NCI-H2029 treated with DMSO at 0.1 percent for 48 hours (cell line): ENCODE measurements around the gene FGF13.

Source experiments
- DNase-seq: peaks from one replicate; lab custom pipeline; 2025; lab: John Stamatoyannopoulos, UW

Gene FGF13

GRCh38 chrX:138711399-138712347 is at the start of gene FGF13:
Gene FGF13 (minus strand): TSS chrX:138711717. CDS start chrX:138711003, 714 bp downstream.
- no peak for DNase-seq

- DNase-seq, result no peak
Measured at GRCh38 chrX:138759217-138759943, 47.9 kb upstream of the FGF13 start.

GRCh38 chrX:138756234-138756633 is 44.7 kb upstream of the FGF13 start:
- no peak for DNase-seq

GRCh38 chrX:138754861-138755260 is 43.3 kb upstream of the FGF13 start:
- no peak for DNase-seq

GRCh38 chrX:138748480-138748879 is 37.0 kb upstream of the FGF13 start:
- no peak for DNase-seq

GRCh38 chrX:138745196-138745595 is 33.7 kb upstream of the FGF13 start:
- DNase-seq, result no peak

GRCh38 chrX:138742217-138742616 is 30.7 kb upstream of the FGF13 start:
- no peak for DNase-seq

GRCh38 chrX:138740341-138740740 is 28.8 kb upstream of the FGF13 start:
- no peak for DNase-seq

- no peak for DNase-seq
Measured at GRCh38 chrX:138723301-138723700, 11.8 kb upstream of the FGF13 start.

- DNase-seq, result no peak
Measured at GRCh38 chrX:138719396-138719795, 7.9 kb upstream of the FGF13 start.

- no peak for DNase-seq
Measured at GRCh38 chrX:138718941-138719340, 7.4 kb upstream of the FGF13 start.

- DNase-seq, result no peak
Measured at GRCh38 chrX:138710866-138711341, 613 bp downstream of the FGF13 start.

- no peak for DNase-seq
Measured at GRCh38 chrX:138709886-138710791, 1.4 kb downstream of the FGF13 start.

GRCh38 chrX:138708268-138708667 is 3.2 kb downstream of the FGF13 start:
- DNase-seq, result no peak

GRCh38 chrX:138704596-138704995 is 6.9 kb downstream of the FGF13 start:
- DNase-seq, result no peak

- no peak for DNase-seq
Measured at GRCh38 chrX:138704101-138704500, 7.4 kb downstream of the FGF13 start.

- DNase-seq, result no peak
Measured at GRCh38 chrX:138692591-138692990, 18.9 kb downstream of the FGF13 start.

GRCh38 chrX:138691186-138691585 is 20.3 kb downstream of the FGF13 start:
- no peak for DNase-seq

- no peak for DNase-seq
Measured at GRCh38 chrX:138690591-138690990, 20.9 kb downstream of the FGF13 start.

GRCh38 chrX:138683600-138683999 is 27.9 kb downstream of the FGF13 start:
- no peak for DNase-seq

GRCh38 chrX:138669693-138670092 is 41.8 kb downstream of the FGF13 start:
- no peak for DNase-seq

GRCh38 chrX:138664466-138664865 is 47.1 kb downstream of the FGF13 start:
- DNase-seq, result no peak
